ENCODE measurements around the gene MSI2. TPM values are rescaled to one million over a fixed set of nuclear protein-coding genes. Genes with fewer than 3 reads are reported as not detected.

Gene MSI2
- total and polyA plus RNA-seq, 2 donors (not counting 3 experiments of a cell fraction or from before 2014, with no cell fraction given): 20.9 to 59.3 TPM

DNA sequence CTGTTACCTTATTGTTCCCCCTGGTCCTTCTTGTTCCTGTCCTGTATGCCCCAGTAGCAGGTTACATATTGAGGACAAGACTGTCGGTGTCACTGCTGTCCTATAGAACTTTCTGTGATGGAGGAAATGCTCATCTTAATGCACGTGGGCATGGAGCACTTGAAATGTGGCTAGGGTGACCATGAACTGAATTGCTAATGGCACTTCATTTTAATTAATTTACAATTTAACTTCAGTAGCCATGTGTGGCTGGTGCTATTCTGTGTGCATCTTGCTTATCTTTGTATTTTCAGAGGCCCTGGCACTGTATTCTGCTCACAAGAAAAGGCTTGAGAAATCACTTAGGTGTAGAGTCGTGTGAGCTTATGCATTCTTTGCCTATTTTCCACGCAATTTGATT is 125.2 kb downstream of the MSI2 start:
- Histone ChIP-seq H3K36me3 (ENCODE audit: control insufficient read depth in 2 of 2, extremely low read depth in 1 of 2, insufficient read depth in 2 of 2, low read length in 2 of 2) (no peaks in the 10 kb centered on the region), H3K4me3 (replicated peaks in 1 of 3; ENCODE audit: insufficient read depth in 1 of 3, low read depth in 1 of 3, low read length in 3 of 3) (no peak overlapping the region), H3K9ac (replicated peaks; ENCODE audit: extremely low read depth, insufficient read depth, low read length) (no peak overlapping the region), H4K20me1 (replicated peaks; ENCODE audit: control insufficient read depth, extremely low read depth, insufficient read depth, low read length) (no peaks in the 10 kb centered on the region), H2AFZ (ENCODE audit: low read depth, low read length) (no peak overlapping the region), H3K79me2 (ENCODE audit: control insufficient read depth, insufficient read depth, low read length) (no peaks in the 10 kb centered on the region), H3K4me2 (ENCODE audit: insufficient read depth, low read length) (no peak overlapping the region), H3K27me3 (ENCODE audit: control insufficient read depth in 2 of 2, insufficient read depth in 2 of 2, low read length in 2 of 2) (no peaks in the 10 kb centered on the region), H3K9me3 (replicated peaks; ENCODE audit: control insufficient read depth, insufficient read depth, low read length) (no peaks in the 10 kb centered on the region), H3K4me1 (ENCODE audit: control insufficient read depth, extremely low read depth, insufficient read depth, low read length) (peaks cover 5% of the 10 kb centered on the region), H3K9me1 (replicated peaks; ENCODE audit: control insufficient read depth, extremely low read depth, insufficient read depth, low read length) (no peaks in the 10 kb centered on the region), H3K27ac (ENCODE audit: insufficient read depth, low read depth, low read length) (no peak overlapping the region)
- intact Hi-C loops (cut with micrococcal nuclease) (no loop called here), dilution Hi-C loops (cut with MboI; ENCODE audit: extremely low pct_ligation_motif_present, low sequenced_read_pairs) (no loop called here)
- POLR2A ChIA-PET: no interaction called here
- CTCF ChIA-PET: interaction anchor here (1.6 kb wide), 1 partner anchor 20 kb away, joined by 4 read pairs; no protein-coding TSS in a partner anchor
- TF ChIP-seq POLR2A (IDR thresholded peaks at IDR 0.05; ENCODE audit: low read depth, low read length) (no peak), GATA2 (IDR thresholded peaks at IDR 0.05; ENCODE audit: insufficient read depth, insufficient read length, low read depth, low read length) (no peak), MYC (IDR thresholded peaks at IDR 0.05; ENCODE audit: low read depth, low read length) (no peak), EZH2 (IDR thresholded peaks at IDR 0.05; ENCODE audit: borderline replicate concordance, low read depth, low read length, severe bottlenecking) (no peak), POLR2AphosphoS5 (IDR thresholded peaks at IDR 0.05; ENCODE audit: insufficient read depth, low read depth, low read length) (no peak), JUN (IDR thresholded peaks at IDR 0.05; ENCODE audit: borderline replicate concordance, insufficient read depth, insufficient read length, low read depth) (no peak), FOS (IDR thresholded peaks at IDR 0.05; ENCODE audit: borderline replicate concordance, insufficient read depth, low read length) (no peak)
- TF ChIP-seq, protein P1, sequence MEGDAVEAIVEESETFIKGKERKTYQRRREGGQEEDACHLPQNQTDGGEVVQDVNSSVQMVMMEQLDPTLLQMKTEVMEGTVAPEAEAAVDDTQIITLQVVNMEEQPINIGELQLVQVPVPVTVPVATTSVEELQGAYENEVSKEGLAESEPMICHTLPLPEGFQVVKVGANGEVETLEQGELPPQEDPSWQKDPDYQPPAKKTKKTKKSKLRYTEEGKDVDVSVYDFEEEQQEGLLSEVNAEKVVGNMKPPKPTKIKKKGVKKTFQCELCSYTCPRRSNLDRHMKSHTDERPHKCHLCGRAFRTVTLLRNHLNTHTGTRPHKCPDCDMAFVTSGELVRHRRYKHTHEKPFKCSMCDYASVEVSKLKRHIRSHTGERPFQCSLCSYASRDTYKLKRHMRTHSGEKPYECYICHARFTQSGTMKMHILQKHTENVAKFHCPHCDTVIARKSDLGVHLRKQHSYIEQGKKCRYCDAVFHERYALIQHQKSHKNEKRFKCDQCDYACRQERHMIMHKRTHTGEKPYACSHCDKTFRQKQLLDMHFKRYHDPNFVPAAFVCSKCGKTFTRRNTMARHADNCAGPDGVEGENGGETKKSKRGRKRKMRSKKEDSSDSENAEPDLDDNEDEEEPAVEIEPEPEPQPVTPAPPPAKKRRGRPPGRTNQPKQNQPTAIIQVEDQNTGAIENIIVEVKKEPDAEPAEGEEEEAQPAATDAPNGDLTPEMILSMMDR (IDR thresholded peaks at IDR 0.05; ENCODE audit: extremely low read depth in 1 of 2, insufficient read depth in 1 of 2, low read depth in 1 of 2, low read length in 2 of 2): no peak
- TF ChIP-seq, protein P2, sequence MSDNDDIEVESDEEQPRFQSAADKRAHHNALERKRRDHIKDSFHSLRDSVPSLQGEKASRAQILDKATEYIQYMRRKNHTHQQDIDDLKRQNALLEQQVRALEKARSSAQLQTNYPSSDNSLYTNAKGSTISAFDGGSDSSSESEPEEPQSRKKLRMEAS (IDR thresholded peaks at IDR 0.05; ENCODE audit: insufficient read depth, insufficient read length): no peak
- FAIRE-seq (no peak), DNase-seq (ENCODE audit: low read depth, low spot score) (no peak)
- no TSS peak for BruUV-seq (replicated peaks)

Measured in endothelial cell of umbilical vein (primary cell).